Activated CD4-positive, alpha-beta T cell treated with anti-CD3 and anti-CD28 coated beads, Interleukin-2, amount 50 U/mL, for 1 hour (primary cell): Measurements from ENCODE around the gene IDH2.
A peak's percentile ranks its signal among the peaks of the same experiment; 100 is the strongest.
"Not testable (repeated sequence)": the region's sequence is repeated elsewhere in the genome, so short reads cannot be mapped to it uniquely, and the experiment has no call there.

Source experiments
- DNase-seq: peaks from one replicate; pipeline ENCODE4 v3.0.0-alpha.2; 2020

Gene IDH2

DNA sequence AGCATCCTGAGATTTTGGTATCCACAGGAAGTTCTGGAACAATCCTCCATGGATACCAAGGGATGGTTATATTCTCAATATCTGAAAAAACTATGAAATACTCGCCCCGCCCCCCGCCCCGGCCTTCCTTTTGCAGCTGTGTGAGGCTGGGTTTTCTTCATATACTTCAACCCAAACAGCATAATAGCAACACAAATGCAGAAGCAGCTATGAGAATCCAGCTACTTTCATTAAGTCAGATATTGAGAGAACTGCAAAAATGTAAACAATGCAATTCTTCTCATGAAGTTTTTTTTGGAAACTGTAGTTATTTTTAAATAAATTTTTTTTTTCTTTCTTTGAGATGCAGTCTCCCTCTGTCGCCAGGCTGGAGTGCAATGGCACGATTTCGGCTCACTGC, 10.9 kb upstream of the IDH2 start:
- no peak for DNase-seq

DNA sequence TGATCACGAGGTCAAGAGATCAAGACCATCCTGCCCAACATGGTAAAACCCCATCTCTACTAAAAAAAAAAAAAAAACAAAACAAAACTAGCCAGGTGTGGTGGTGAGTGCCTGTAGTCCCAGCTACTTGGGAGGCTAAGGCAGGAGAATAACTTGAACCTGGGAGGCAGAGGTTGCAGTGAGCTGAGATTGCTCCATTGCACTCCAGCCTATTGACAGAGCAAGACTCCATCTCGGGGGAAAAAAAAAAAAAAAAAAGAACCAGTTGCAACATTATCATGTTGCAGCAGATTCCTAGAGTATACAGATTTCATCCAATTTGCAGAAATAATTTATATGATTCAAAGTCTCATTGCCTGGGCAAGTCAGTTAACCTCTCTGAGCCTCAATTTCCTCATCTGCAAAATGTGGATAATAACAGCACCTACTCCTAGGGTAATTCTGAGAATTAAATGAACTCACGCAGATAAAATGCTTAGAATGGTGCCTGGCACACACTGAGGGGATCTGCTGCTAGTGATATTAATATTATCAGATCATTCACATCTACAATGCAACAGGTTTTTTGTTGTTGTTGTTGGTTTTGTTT, 7.0 kb upstream of the IDH2 start:
- not testable (repeated sequence) for DNase-seq

DNA sequence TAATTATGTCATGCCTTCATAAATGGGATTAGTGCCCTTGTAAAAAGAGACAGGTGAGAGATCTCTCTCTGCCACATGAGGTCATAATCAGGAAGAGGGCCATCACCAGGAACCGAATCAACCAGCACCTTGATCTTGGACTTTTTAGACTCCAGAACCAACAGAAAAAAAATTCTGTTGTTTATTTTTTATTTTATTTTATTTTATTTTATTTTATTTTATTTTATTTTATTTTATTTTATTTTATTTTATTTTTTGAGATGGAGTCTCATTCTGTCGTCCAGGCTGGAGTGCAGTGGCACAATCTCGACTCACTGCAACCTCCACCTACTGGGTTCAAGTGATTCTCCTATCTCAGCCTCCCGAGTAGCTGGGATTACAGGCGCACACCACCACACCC, 5.8 kb upstream of the IDH2 start:
- not testable (repeated sequence) for DNase-seq

DNA sequence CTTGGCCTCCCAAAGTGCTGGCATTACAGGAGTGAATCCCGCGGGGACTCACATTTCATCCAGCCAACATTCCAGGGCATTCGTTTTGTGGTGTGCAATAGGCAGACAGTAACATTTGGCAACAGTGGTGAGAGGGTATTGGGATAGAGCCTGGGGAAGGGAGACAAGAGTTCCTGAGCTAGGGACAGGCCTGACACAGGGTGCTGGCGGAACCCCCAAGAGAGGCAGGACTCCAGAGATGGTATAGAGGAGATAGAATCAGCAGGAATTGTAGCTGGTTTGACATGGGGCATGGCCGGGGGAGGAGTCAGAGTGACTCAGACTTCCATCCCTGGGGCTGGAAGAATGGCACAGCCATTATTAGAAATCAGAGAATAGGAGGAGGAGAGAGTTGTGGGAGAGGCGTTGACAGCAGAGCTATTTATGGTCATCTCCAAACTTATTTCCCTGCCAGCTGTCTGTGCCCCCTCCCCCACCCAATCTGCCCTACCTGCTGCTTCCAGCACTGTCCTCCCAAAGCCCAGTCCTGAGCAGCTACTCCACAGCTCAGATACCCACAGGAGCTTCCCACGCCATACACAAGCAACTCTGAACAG, 4.4 kb upstream of the IDH2 start:
- DNase-seq: no peak

DNA sequence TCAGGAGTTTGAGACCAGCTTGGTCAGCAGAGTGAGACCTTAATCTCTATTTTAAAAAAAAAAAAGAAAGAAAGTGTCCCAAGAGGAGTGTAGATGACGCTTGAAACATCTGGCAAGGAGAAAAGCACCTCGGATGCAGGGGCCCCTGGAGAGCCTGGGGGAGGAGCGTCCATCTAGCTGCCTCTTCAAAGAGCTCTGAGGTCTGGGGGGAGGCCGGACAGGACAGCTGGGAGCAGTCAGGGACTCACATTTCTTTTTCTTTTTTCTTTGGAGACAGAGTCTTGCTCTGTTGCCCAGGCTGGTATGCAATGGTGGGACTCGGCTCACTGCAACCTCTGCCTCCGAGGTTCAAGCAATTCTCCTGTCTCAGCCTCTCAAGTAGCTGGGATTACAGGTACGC, 3.3 kb upstream of the IDH2 start:
- no peak for DNase-seq

DNA sequence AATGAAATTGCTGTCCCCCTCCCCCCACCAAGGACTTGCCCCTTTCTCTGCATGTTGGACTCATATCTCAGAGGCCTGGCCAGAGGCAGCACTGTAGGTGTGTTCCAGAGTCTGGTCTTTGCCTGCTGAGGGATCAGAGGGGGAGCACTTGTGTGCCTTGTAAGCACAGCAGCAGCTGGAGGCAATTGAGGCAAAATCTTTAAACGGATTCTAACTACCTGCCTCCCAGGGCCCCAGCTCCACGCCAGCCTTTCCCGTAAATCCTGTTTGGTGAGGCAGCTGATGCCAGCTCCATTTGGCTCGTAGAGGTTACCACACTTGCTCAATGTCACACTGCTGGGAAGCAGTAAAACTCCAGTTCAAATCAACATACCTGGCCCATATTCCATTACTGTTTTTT, 2.3 kb upstream of the IDH2 start:
- no peak for DNase-seq

DNA sequence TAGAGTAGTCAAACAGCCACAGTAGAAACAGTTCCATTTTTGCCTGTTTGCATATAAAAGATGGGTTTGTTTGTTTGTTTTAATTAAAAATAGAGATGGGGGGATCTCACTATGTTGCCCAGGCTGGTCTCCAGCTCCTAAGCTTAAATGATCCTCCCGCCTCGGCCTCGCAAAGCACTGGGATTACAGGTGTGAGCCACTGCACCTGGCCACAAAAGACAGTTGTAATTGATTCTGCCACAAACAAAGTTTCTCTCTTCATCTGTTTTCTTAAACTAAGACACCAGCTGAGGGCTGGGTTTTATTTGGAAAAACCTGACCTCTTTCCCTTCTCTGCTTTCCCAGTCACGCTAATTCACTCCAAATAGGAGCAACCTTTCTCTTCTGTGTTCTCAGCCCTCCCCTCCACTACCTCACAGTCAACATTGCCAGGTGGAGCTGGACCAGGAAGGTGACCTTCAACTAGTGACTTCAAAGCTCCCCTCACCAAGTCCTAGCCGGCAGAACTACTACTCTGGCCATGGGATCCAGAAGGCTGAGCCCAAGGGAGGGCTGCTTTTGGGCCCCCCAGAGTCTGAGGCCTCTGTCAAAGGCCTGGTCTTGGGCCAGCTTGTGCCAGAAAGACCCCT, 1.5 kb upstream of the IDH2 start:
- no peak for DNase-seq

DNA sequence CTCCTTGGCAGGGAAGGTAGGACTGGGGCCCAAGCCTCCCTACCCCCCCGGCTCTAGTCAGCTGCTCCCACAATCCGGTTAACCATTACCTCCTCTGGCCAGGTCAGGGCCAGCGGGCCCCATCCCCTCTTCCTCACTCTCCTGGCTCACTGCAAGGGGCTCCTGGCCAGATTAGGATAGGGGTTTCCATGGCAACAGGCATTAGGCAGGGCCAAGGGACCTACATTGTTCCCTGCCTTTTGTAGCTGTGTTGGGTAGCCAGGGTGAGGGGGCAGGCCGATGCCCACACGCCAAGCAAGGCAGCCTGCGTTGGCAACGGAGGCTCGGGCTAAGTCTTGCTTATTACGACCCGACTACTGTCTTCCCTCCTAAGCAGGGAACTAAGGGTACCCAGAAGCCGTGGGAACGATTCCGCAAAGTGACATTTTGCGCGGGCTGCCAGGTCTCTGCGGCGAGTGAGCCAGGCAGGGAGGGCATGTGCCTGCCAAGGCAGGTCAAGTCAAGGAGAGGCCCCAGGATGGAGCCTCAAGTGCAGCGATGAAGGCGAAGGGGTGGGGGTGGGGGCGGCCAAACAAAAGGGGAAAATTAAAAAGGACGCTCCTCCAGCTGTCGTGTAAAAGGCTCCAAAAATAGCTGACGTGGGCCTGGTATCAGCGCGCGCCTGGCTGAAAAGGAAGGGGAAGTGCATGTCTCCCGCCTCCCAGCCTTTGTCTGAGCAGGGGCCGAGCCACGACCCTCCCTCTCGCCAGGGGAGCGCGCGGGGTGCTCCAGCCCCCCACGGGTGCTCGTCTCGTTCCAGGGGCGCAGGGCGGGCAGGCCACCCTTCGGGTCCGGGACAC, 919 bp downstream of the IDH2 start:
- peak; percentile 18 for DNase-seq

DNA sequence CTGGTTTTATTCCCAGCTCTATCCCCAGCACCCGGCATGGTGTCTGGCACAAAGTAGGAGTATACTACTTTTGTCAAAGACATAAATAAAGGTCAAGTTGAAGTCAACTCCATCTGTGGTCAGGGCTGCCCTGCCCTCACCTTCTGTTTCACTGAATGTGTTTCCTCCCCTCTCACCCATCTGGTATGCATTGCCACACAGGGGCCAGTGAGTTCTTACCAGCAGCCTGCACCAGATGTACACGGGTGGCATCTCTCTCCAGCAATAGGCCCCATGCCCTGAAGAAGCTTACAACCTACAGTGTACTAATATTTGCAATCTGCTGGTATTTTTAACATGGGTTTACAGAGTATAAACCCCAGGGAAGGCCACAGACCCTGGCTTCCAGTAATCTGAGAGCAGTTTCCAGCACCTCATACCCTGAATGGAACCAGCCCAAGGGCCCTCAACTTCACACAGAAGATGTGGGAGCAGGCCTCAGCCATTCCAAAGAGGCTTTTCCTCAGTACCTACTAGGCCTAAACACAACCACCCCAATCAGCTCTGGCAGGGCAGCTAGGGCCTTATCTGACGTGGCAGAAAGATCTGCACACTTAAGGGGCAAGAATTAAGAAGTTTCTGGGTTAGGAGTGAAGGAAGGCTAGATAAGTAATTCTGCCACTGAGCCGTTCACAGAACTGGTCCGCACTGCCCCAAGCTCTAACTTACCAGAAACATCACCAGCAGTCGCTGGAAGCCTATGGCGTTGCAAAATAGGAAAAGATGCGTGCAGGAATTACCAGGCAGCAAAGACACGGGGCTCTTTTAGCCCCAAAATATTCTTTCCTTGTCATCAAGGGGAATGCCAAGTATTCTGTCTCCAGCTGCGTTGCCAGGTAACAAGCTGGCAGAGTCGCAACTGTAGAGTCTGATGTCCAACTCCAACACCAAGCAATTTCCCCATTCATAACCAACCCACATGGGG, 2.1 kb downstream of the IDH2 start:
- DNase-seq: no peak

DNA sequence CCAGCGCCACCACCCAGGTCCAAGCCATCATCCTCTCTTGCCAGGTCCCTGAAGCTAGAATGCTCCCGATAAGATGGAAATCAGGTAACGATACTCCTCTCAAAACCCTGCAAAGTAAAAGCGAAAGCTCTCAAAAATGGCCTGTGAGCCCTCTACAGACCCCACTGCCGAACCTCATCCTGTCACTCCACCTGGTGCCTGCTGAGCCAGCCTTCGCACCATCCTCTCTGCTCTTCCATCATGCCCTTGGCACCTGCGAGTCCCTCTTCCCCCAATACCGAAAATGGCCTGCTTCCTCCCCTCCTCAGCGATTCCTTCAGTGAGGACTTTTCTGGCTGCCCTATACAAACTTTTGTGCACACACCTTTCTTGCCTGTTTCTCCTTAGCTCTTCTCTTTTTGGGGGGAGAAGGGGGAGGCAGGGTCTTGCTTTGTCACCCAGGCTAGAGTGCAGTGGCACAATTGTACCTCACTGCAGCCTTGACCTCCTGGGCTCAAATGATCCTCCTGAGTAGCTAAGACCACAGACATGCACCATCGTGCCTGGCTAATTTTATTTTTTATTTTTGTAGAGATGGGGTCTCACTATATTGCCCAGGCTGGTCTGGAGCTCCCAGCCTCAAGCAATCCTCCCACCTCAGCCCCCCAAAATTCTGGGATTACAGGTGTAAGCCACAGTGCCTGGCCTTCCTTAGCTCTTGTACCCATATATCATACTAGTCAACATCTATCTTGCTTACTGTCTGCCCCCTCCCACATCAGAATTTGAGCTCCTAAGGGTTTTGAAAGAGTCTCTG, 3.0 kb downstream of the IDH2 start:
- peak; percentile 28 for DNase-seq

DNA sequence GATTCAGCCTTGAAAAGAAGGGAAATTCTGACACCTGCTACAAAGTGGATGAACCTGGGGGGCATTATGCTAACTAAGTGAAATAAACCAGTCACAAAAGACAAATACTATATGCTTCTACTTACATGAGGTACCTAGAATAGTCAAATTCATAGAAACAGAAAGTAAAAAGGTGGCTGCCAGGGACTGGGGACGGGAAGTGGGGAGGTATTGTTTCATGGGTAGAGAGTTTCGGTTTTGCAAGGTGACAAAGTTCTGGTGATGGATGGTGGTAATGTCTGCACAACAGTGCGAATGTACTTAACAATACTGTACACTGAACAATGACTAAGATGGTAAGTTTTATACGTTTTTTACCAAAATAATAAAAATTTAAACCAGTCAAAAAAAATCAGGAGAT, 4.8 kb downstream of the IDH2 start:
- DNase-seq: peak; percentile 38

DNA sequence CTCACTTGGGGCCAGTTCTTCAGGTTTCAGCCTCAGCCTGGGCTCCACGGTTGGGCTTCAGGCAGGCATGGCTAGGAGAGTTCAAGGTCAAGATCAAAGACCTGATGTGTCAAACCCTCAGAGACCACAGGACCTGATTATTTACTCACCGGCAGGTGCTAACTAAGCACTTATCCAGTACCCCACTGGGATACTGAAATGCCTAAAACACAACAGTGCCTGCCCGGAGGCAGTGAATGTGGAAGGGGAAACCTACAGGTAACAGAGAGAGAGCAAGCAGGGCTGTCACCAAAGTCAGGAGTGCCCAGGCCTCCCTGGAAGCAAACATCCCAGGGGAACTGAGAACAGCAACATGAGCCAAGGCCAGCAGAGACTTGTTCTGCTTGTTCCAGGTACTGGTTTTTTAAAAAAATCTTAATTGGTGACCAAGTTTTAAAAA, 6.7 kb downstream of the IDH2 start:
- DNase-seq: no peak

DNA sequence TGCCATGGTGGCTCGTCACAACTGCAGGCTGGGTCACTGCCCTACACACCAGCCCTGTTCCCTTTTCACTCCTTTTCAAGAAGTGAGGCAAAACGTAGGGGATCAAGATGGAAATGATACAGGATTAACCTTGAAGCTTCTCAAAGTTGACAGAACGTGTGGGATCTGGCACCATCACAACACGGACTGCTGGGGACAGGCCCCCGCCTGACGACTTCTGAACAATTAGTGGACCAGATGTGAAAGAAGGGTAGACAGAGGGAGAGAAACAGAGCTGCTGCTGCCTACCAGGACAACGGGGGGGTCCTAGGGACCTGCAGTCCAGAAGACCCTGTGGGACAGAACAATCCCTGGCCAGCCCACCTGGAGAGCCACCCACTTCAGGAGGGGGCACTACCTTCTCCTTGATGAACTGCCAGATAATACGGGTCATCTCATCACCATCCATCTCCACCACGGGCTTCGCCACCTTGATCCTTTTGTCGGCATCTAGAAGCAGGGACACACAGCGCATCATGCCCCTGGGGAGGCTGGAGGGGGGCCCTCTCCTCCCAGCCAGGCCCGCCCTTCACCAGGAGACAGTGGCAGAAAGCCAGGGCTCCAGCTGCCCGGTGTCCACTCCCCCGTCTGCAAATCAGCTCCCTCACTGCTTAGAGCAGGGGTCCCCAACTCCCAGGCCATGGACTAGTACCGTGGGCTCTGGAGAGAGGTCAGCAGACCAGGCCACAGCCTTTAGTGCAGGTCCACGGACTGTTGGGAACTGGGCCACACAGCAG, 10.9 kb downstream of the IDH2 start:
- DNase-seq: no peak

DNA sequence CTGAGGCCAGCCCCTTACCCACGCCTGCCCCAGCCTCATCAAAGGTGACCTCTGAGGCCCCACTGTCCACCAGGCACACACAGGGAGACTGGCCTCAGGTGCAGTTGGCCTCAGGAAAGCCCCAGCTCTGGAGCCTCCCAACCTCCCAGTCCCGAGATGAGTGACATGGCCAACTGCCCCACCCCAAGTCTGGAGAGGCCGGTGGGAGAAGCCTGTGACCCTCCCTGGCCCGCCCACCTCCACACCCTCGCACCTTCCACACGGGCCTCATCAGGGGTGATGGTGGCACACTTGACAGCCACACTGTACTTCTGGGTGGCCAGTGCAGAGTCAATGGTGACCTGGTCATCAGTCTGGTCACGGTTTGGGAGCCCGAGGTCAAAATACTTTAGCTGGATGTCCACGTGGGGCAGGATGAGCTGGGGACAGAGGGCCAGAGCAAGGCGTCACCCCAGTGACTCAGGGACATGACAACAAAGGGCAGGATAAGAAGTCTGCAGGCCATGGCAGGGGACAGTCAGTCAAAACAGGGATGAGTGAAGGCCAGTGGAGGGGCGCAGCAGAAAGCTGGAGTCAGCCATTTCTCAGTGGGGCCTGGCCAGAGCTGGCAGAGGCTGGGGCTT, 11.9 kb downstream of the IDH2 start:
- no peak for DNase-seq

DNA sequence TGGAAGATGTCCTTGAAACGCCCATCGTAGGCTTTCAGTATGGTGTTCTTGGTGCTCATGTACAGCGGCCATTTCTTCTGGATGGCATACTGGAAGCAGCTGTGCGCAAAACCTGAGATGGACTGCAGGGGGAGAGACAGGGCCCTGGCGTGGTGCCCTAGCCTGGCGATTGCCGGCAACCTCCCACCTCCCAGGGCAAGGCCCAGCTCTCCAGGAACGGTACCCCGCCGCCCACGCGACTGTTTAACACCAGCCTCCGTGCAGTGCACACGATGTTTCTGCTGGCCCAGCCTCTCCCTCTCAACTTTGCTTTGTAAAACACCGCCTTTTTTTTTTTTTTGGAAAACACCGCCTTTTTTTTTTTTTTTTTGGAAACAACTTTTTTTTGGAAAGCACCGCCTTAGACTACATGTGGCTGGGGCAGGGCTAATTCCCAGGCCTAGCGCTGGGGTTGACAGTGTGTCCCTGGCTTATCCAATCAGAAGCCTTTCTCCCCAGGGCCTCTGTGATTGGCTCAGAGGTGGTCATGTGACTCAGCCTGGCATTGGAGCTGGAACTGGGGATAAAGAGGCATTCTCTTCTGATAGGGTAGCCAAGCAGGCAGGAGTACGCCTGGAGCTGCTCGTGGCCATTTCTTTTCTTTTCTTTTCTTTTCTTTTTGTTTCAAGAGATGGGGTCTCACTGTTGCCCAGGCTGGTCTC, 14.7 kb downstream of the IDH2 start:
- no peak for DNase-seq

DNA sequence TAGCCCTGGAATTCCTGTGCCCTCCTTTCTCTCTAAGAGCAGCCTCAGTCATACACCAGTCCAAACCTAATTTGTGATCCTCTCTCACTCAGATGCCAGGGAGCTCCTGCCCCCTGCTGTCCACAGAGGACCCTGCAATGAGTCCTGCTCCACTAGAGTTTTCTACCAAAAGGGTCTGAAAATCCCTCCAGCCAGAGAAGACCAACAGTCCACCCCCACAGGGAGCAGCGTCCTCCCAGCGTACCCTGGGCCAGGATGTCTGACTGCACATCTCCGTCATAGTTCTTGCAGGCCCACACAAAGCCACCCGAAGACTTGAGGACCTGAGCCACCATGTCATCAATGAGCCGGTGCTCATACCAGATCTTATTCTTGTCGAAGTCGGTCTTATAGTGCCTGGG, 15.4 kb downstream of the IDH2 start:
- DNase-seq: peak; percentile 52

DNA sequence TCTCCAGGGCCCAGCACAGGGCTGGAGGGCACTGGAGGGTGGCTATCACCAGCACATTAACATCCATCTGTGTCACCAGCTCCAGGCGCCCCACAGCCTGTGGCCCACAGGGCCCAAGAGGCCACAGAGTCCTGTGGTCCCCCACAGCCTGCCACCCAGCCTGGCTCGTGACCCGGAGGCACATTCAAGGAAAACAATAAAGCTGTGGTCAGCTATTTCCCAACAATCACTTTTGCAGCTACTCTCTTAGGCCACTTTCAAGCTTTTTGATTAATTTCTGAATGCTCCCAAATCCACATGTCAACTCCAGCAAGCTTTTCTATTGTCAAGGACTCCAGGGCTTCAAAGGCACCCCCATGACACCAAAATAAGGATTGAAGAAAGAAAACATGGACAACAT, 16.7 kb downstream of the IDH2 start:
- no peak for DNase-seq

DNA sequence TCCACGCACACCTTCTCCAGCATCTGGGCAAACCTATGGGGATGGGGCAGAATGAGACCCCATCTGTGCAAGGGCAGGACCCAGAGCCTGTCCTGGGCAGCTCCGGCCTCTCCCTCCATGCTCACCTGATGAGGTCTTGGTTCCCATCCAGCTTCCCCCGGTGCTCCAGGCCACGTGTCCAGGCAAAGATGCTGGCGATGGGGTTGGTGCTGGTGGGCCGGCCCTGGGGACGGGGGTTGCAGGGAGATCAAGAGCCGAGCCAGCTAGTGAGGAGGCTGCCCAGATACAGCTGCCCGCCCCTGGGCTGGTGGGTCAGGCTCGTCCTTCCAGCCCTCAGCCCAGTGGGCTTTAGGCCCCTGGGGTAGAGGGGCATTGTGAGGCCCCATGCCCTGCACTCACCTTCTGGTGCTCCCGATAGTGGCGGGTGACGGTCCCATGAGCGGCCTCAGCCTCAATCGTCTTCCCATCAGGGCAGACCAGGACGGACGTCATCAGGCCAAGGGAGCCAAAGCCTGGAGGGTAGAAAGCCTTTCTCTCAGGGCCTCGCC, 17.3 kb downstream of the IDH2 start:
- DNase-seq: no peak

DNA sequence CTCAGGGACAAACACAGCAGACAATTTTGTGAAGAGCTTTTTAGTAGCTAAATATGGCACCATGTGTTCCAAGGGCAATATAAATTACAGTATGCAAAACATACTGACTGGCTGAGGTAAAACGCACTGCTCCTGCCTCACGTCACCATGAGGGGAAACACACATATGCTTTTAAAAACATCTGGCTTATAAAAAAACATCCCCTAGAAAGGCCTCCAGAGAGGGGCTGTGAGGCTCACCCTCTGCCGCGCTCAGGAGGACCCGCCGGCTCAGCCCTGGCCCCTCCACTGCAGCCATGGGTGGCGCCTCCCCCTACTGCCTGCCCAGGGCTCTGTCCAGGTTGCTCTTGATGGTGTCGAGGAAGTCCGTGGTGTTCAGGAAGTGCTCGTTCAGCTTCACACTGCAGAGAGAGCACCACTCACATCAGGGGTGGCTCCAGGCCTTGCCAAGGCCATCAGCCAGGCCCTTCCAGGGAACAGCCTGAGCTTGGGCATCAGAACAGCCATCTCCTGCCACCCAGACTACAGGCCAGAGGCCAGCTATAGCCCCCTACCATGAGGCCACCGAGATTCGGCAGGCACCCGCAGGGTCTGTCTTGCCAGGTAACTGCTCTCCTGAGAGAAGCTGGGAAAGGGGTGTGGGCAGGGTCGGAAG, 18.2 kb downstream of the IDH2 start:
- no peak for DNase-seq
